Retina (tissue), 1 donor: ENCODE measurements around the gene COX7A2.

Source experiments
- DNase-seq: peaks from one replicate; pipeline ENCODE4 v3.0.0-alpha.2; 2016

COX7A2 gene

DNA sequence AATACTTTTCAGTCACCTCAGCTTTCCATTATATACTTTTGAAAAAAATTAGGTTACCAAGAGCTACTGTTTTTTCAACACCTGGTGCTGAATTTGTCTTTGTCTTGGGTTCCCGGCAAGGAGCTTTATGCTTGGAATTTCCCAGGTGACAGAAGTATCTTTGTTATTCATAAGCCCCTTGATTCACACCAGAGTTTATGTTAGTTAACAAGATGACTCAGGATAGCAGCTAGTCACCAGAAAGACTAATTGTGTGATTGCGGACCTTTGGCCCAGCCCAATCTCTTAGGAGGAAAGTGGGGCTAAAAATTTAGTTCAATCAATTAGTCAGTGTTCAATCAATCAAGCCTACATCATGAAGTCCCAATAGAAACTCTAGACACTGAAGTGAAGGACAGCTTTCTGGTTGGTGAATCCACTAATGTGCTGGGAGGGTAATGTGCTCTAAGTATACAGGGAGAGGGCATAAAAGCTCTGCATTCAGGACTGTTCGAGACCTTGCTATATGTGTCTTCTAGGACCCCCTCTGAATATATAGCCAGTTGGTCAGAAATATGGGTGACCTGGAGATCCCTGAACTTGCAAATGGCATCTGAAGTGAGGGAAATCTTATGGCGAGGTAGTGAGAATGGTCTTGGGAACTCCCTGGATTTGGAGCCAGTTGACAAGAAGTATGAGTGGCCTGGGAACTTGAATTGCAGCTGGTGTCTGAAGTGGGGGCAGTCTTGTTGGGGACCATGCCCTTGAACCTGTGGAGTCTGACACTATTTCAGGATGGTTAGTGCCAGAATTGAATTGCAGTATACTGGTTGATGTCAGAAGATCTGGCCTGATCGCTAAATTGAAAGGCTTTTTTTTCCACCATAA is 24.8 kb upstream of the COX7A2 start:
- no peak for DNase-seq

DNA sequence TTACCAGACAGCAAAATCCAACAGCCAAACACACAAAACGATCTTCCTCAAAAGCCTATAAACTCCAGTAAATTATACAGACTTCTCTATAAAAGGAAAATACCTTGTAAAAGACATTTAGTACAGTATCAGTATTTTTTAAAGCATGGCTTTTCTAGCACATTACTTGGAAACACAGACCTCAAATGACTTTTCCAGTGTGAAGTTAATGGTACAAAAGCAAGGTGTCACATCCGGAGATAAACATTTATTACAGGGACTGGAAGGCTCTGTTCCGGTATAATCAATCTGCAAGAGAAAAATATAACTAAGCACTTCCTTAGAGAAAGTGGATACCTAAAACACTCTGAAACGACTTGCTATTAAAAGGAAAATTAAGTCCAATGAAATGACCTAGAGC is 23.9 kb upstream of the COX7A2 start:
- DNase-seq, result no peak

DNA sequence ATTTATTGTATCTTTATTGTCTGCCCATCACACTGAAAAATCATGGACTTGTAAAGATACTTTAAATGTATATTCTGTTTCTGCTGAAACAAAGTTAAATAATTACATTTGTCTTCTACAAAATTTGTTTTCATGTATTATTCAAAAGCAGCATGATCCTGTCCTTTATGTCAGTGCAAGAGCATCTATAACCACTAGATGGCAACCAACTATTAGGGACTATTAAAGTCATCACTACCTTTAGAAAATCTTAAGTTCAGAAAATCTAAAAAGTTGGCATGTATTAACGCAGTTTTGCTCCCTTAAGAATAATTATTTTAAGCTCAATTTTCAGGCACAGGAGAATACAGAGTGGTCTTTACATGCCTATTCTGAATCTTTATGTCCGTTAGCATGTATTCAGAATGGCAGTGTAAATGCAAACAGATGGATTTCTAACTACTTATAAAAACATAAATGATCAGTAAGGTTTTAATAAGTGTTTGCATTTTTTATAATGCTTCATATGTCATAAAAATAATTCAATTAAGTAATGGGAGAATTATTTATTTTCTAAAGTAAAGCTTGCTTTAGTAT is 23.2 kb upstream of the COX7A2 start:
- no peak for DNase-seq

DNA sequence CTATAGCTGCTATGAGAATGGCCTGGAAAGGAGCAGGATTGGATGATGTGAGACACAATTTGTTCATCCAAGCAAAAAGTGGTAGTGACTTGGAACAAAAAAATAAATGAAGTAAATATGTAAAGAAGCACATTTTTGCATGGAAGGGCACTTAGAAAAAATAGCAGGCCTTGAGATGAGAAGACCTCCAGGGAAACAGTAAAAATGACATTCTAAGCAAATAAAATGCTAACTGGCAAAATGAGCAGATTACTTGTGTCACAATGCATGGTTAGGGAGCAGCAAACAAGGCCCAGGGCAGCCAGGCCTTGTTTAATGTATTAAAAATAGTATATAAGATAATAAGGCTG is 19.8 kb upstream of the COX7A2 start:
- DNase-seq, result no peak

DNA sequence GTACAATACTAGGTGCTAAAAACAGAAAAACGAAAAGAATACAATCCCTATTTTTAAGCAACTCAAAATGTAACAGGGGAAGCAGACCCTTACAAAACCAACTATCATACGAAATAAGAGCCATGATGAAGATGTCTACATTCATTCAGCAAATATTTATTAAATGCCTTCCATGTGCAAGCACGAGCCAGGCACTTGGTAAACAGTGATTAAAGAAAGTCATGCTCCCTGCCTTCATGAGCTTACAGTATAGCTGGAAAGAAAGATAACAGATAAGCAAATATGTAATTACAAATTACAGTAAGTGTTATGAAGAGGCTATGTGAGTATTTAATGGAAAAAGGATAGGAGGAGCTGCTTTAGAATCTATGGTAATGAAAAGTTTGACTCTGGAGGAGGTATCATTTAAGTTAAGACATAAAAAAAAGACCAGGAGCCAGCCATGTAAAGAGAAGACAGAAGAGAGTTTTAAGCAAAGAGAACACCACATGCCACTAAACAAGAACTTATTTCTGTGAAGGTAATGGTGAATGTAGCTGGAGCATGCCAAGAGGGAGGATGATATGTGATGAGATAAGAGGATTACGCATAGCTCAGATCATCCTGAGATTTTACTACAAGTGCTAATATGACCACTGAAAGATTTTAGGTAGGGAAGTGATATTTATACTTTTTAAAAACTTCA is 19.3 kb upstream of the COX7A2 start:
- no peak for DNase-seq

DNA sequence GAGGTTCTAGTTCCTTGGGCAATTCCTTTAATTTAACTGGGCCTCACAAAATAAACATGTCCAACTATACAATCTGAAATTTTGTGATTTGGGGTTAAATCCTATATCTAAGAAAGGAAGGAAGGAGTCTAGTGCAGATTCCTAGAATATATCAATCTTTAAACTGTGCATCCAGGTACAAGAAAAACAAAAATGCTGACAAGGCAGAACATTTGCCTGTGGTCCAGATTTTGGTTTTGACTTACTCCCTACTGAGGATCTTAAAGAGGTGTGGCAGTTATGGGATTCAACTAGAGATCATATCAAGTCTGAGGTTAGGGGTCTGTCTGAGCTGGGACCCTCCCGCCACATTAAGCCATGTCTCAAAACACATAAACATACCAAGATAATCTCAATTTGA is 17.7 kb upstream of the COX7A2 start:
- DNase-seq, result no peak

DNA sequence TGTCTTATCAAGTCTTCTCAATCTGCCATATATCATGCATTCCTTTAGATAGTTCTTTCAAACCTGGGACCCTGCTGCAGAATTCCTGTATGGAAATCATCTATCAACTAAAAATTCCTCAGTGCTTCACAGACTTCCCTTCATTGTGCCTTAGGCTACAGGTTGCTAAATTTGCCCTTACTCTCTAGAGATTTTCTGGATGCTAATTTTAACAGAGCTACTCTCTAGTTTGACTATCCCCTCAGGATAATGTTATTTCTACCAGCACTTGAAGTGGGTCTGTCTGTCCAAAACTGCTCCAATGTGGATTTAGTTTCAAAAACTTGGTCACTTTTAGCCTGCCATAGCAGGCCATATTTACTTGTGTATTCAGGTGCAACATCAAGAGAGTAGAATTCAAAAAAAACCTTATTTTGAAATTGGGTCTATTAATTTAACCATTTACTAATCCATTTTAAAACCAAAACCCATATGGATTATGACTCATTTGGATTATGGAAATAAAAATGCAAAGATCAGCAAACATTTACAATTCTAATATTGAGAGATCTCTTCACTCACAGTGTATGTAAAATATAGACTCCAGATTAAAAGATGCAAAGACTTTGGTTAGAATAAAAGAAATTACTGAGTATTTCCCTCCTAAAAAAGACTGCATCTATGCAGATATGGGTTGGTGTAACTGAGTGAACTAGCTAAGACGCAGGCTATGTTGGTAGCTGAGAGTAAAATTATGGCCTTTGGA is 13.9 kb upstream of the COX7A2 start:
- no peak for DNase-seq

DNA sequence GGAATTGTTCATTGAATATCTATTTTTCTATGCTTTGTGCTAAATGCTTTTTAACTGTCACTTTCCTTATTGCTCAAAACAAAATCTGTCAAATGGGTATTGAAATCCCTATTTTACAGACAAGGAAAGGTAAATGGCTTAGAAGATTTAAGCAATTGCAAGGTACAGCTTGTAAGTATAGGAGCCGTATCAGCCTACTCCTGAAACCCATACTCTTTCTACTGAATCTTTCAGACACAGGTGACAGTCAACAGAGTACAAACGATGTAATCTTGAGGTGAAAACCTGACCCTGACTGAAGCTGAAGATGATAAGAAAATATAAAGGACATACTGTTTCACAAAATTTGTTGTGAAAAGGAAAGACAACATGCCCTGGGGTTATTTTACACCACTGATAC is 7.0 kb upstream of the COX7A2 start:
- no peak for DNase-seq

DNA sequence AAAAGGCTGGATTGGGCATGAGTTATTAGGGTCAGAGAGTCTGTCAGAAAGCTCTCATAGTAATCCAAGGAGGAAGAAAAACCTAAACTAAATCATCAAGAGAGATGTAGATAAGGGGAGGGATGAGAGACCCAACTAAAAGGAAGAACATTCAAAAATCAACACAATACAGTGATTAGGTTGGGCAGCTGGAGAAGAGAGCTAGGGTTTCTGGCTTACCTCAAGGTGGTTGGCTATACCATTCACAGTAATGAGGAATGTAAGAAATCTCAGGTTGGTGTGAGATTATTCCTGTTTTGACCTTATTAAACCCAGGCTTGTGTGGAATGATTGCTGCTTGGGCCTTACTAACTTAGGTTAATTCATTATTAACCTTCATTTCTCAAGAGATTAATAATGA is 6.2 kb upstream of the COX7A2 start:
- DNase-seq, result no peak

DNA sequence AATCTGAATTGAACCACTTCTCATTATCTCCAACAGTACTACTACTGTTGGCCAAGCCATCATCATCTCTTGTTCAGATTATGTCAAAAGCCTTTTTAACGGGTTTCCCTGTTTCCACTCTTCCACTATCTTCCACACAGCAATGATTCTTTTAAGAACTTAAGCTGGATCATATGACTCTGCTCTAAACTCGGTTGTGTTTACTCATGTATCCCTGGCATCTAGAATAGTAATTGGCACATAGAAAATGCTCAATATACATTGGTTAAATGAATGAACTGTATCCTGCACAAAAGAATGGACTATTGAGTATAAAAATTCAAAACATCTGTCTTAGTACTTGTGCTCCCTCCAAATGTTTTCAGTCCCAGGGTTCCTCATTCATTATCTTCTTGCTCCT is 2.8 kb upstream of the COX7A2 start:
- DNase-seq, result no peak

DNA sequence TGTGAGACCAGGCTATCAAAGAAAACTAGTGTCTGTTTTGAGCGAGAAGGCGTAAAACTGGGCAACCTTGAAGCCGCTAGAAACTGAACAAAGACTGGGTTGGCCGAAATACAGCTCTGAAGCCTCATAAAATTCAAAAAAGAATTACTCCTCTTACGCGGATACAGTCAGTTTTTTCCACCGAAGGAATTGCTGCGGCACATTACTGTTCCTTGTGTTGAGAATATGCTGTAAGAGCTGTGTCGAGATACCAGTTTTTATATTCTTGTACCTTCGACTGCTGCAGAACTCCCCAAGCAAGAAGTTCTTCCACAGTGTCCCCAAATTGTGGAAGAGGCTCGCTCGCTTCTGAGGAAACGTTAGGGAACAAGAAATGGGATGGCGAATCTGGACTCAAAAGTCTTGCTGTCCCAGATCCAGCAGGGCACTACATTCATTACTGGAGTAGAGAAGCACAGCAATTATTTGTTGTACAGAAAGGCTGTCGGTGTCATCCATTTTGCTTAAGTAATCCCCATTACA is 523 bp upstream of the COX7A2 start:
- DNase-seq, result no peak

DNA sequence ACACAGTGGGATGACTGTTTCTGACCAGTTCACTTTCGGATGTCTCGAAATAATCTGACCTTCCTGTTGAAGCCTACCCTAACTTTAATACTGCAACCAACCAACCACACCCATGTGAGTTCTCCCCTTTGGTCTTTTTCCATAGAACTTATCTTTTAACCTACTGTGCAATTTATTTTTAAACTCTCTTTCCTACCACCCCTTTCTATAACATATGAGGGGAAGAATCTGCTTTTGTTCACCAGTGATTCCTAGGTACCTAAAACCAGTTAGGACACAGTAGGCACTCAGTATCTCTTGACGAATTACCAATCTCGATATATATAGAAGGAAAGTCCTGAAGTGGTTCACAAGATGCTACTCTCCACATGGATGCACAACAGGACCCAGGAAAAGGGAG is 7.0 kb downstream of the COX7A2 start:
- no peak for DNase-seq

DNA sequence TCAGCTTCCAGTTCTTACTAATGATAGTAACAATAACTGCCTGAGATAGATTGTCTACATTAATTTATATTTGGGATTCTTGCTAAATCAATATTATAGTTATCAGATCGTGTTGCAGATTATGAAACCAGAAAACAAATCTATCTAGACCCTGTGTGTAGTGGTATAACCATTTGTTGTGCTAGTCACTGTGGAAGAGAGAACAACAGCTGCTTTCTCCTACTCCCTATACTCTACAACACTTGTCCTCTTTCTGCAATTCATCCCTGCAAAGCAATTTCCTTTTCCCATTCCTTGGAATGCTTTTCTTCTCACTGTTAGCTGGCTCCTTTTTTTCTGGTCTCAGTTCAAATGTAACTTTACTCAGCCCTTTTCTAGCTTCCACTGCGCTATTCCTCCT is 8.3 kb downstream of the COX7A2 start:
- no peak for DNase-seq

DNA sequence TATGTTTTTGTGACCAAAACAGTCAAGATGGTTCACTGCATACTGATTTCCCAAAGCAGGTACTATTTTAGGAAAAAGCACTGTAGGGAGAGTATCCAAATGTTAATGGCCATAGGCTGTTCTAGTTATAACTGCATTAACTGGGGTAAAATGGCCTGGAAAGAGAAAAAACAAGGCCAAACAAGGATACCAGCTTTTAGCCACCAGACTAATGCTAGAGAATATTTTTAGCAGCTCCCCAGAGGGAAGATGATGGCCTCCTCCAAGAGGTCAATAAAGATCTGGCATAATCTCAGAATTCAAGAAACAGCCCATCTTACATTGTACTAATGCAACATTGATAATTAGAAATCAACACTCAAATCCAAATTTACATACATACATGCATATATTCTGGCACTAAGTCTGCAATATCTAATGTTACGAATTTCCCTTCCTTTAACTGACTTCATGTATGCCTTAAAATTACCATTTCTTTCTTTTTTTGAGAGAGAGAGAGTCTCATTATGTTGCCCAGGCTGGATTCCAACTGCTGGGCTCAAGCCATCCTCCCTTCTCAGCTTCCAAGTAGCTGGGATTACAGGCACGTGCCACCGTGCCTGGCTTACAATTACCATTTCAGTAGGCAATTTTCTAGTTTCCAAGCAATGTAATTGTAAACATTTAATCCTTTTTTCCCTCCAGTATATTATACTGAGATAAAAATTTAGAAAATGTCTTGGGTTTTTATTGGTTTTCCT is 9.3 kb downstream of the COX7A2 start:
- DNase-seq, result no peak

DNA sequence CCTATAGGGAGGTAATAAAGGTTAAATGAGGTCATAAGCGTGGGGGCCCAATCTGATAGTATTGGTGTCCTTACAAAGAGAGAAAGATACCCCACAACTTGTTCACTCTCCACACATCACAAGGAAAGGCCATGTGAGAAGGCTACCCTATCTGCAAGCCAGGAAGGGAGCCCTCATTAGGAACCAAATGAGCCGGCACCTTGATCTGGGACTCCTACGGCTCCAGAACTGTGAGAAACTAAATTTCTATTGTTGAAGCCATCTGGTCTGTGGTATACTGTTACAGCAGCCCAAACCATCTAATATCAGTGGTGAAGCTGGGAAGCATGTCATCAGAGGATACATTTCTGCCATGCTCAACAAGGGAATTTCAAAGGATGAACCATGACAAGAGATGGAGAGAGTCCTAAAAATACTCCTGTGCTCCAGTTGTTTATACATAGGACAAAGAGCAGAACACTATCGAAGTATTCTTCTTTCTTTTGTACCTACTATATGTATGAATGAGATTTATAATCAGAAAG is 10.4 kb downstream of the COX7A2 start:
- no peak for DNase-seq

DNA sequence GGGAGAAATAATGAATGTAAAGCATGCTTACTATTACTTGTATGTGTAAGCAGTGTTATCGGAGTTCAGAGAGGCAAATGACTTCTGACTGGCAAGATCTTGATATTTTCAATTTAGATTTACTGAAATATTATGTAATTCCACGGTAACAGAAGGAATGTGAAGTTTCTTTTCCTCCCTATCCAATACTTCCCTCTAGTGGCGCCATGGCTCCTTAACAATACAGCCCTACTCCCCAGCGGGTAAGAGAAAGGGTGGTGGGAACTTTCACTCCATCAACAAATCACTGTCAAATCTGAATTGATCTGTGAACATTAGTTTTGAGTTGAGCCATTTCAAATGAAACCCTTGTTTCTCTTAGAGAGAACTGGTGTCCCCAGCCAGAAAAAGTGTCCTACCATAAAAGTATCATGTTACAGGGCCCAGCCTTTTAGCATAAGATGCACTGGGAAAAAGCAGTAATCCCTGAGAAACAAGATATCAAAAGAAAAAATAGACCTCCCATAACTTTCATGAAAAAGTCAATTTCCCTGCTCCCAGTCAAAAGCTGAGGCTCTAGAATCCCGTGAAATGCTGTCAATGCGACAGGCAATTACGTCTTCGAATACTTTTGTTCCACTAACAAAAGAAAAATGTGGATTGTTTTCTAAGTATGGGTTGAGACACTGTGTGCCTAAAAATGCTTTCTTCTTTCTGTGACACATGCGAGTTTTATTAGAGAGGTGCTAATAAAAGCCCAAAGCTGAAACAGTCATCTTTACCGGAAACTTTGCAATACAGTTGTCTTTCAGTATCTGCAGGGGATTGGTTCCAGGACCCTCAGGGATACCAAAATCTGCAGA is 12.9 kb downstream of the COX7A2 start:
- no peak for DNase-seq

DNA sequence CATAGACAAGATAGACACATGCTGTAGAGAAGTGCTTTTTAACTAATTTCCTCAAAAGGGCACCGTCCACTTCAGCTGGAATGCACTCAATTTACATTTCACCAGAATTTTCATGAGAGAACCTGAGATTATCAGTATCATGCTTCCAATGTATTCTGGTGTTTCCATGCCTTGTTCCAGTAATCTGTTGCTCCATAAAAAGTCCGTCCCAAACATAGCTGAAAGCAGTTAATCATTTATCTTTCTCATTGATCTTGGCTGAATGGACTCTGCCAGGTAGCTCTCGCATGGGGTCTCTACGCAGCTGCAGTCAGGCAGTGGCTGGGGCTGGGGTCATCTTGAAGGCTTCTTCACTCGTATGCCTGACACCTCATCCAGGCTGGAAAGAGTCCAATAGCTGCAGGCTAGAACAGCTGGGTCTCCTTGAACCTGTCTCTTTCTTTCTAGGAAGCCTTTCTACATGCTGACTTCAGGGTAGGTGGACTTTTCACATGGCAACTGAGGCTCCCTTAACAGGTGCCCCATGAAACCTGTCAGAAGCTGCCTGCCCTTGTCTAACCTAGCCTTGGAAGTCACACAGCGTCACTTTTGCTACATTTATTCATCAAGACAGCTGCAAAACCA is 19.2 kb downstream of the COX7A2 start:
- no peak for DNase-seq

DNA sequence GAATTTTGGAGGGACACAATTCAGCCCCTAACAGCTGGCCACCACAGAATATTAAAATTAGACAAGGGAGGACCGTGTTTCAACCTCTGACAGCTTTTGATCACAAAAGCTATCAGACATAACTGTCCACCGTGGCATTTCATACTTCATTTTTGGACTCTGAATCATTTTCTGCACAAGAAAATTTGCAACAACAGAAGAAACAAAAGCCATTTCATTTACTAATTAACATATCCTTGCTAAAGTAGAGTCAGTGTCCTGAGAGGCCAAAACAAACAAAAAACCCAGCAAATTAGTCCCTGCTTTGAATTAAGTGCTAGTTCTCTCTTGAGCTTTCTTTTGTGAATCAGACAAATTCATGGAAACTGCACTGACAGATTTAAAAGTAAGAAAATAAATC is 20.2 kb downstream of the COX7A2 start:
- DNase-seq, result no peak

DNA sequence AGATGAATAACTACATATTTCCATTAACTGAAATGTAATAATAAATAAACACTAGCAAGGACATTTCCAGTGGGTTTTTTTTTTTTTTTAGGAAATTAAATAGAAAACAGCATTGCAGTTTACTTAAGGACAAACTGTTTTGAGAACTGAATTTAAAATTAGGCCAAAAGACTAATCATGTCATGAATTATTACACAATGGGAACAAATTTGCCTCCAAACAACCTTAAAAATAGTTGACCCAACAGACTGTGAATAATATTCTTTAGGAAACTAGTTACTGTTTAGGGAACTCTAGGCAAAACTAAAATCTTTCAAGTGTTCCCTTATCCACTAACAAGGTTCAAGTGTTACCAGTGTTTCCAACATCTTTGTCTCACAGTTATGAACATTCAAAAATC is 21.3 kb downstream of the COX7A2 start:
- DNase-seq, result no peak

DNA sequence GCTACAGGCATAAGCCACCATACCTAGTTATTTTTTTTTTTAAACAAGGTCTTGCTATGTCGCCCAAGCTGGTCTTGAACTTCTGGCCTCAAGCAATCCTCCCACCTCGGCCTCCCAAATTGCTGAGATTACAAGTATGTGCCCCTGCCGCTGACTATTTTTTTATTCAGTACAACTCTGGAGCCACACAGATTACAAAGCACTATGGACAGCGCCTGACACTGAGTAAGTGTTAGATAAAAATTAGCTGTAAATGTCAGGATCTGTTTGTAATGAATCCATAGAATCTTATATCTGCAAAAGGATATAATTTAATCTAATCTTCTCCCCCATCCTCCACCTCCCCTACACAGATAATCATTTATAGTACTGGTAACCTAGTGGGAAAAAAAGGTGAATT is 22.5 kb downstream of the COX7A2 start:
- no peak for DNase-seq

DNA sequence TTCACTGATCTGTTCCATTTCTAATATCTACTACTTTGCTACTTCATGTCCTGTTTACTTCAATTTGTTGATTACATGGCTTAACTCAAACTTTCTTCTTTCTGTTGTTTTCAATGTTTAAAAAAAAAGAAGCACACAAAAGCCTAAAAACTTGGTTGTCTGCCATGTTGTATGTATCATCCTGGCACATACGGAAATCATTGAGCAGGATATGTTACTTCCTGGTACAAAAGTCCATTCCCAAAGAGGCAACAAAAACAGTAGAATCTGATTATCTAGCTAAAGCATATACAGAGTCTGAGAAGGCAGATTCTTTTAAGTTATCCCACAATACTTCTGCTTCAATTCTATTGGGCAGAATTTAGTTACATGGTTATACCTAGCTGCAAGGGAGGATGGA is 23.2 kb downstream of the COX7A2 start:
- DNase-seq, result no peak
